Astrocyte (in vitro differentiated cells and primary cell): Measurements from ENCODE around the gene UNC5CL. TPM values are rescaled to one million over a fixed set of nuclear protein-coding genes. Genes with fewer than 3 reads are reported as not detected.

Source experiments
- DNase-seq: peaks from one replicate; pipeline ENCODE4 v3.0.0-alpha.2; 2010; ENCODE audit warnings: low read depth
- FAIRE-seq: peaks from 2 replicates; lab custom pipeline; 2011; peaks lifted over from hg19 to GRCh38; lab: Jason Lieb, UNC
- H2AFZ ChIP-seq: 2 replicates; pipeline ENCODE4 v1.6.0; 2012; ENCODE audit warnings: low read depth, low read length, inconsistent platforms
- H3K27ac ChIP-seq: 2 replicates; pipeline ENCODE4 v1.5.1; 2011; ENCODE audit warnings: low read depth, low read length, inconsistent platforms
- H3K27me3 ChIP-seq: 2 replicates; pipeline ENCODE4 v1.6.0; 2011; ENCODE audit warnings: low read length, inconsistent platforms; ENCODE audit not compliant: insufficient read depth
- H3K36me3 ChIP-seq: 2 replicates; pipeline ENCODE4 v1.5.1; 2011; ENCODE audit warnings: low read length, inconsistent platforms; ENCODE audit not compliant: insufficient read depth
- H3K4me1 ChIP-seq: 2 replicates; pipeline ENCODE4 v1.5.1; 2011; ENCODE audit warnings: low read length, inconsistent platforms; ENCODE audit not compliant: insufficient read depth
- H3K4me2 ChIP-seq: 2 replicates; pipeline ENCODE4 v1.6.0; 2012; ENCODE audit warnings: low read length, inconsistent platforms
- H3K4me3 ChIP-seq: 2 replicates; pipeline ENCODE4 v1.5.1; 2011; ENCODE audit warnings: low read depth, mild to moderate bottlenecking, low read length, inconsistent platforms; ENCODE audit not compliant: insufficient read depth
- H3K79me2 ChIP-seq: 2 replicates; pipeline ENCODE4 v1.6.0; 2012; ENCODE audit warnings: mild to moderate bottlenecking, low read length, inconsistent platforms; ENCODE audit not compliant: insufficient read depth
- H3K9ac ChIP-seq: 2 replicates; pipeline ENCODE4 v1.6.0; 2012; ENCODE audit warnings: mild to moderate bottlenecking, low read length, inconsistent platforms
- H3K9me3 ChIP-seq: 2 replicates; pipeline ENCODE4 v1.5.1; 2012; ENCODE audit warnings: low read depth, mild to moderate bottlenecking, low read length, inconsistent platforms; ENCODE audit not compliant: insufficient read depth
- H4K20me1 ChIP-seq: 2 replicates; pipeline ENCODE4 v1.6.0; 2012; ENCODE audit warnings: low read length, inconsistent platforms; ENCODE audit not compliant: insufficient read depth
- H3K27ac Mint-ChIP-seq: one replicate; pipeline ENCODE4 v1.8.0; 2021; ENCODE audit warnings: mild to moderate bottlenecking, mixed read lengths; ENCODE audit not compliant: unreplicated experiment
- H3K27me3 Mint-ChIP-seq: one replicate; pipeline ENCODE4 v1.8.0; 2021; ENCODE audit warnings: low read depth, mixed read lengths; ENCODE audit not compliant: unreplicated experiment
- H3K36me3 Mint-ChIP-seq: one replicate; pipeline ENCODE4 v1.8.0; 2021; ENCODE audit warnings: low read depth, mixed read lengths; ENCODE audit not compliant: unreplicated experiment
- H3K4me1 Mint-ChIP-seq: one replicate; pipeline ENCODE4 v1.8.0; 2021; ENCODE audit warnings: low read depth, mixed read lengths; ENCODE audit not compliant: unreplicated experiment
- H3K4me3 Mint-ChIP-seq: one replicate; pipeline ENCODE4 v1.8.0; 2021; ENCODE audit warnings: mild to moderate bottlenecking, moderate library complexity, mixed read lengths; ENCODE audit not compliant: unreplicated experiment
- H3K9me3 Mint-ChIP-seq: one replicate; pipeline ENCODE4 v1.8.0; 2021; ENCODE audit warnings: mild to moderate bottlenecking, mixed read lengths; ENCODE audit not compliant: unreplicated experiment
- EZH2 ChIP-seq: IDR thresholded peaks from 2 replicates; pipeline ENCODE4 v1.6.1; 2012; ENCODE audit warnings: mild to moderate bottlenecking, low read length, inconsistent platforms; ENCODE audit not compliant: insufficient read depth
- total RNA-seq: library from RNA; stranded (reverse); gene quantifications from 2 replicates; pipeline ENCODE4 v1.2.1, GENCODE V29; 2021
- TF ChIP-seq, protein P1 (sequence below): IDR thresholded peaks from 2 replicates; pipeline ENCODE4 v1.5.1; 2011; ENCODE audit warnings: low read depth, mild to moderate bottlenecking, inconsistent platforms, low read length, moderate library complexity; ENCODE audit not compliant: insufficient read depth

Gene UNC5CL
- total RNA-seq, 1 donor from 2014 or later = 0.27 TPM

DNA sequence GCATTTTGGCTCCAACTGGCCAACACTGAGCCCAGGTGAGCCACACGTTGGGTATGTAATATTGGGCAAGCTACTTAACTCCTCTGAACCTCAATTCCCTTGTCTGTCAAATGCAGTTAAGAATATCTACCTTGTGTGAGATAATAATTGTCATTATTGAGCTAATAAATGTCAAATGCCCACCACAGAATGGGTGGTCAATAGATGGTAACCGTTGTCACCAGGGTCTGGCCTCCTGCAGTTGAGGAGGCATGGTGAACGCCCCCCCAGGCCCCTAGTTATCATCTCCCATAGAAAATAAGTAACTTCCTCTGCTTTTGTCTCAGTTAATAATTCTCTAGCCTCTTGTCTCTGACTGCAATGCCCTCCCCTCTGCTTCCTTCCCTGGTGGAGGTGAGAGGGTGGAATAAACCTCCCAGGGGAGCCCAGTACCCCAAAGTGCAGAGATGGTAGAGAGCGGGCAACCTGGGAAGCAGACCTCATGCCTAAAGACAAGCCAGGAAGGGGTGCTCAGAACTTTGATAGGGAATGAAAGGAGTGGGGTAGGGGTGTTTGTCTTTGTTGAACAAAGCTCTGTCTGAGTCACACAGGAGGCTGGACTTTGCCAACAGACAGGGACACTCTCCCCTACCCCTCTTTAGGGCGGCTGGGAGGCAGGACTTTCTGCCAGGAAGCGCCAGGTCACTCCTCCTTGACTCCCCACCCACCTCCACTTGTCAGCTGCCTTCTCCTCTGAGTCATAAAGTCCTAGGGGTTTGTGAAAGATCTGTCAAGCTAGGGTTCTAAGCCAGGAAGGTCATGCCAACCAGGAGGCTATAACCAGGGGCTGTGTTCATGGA is 1.3 kb upstream of the UNC5CL start:
- H3K9ac ChIP-seq = no peak overlapping the region
- peak overlapping the region; percentile 15 for H2AFZ ChIP-seq
- no peak overlapping the region for H3K4me3 ChIP-seq
- Mint-ChIP-seq H3K27me3 (no peaks in the 10 kb centered on the region), H3K27ac (peak overlapping the region; percentile 86), H3K4me1 (peaks cover 19% of the 10 kb centered on the region), H3K36me3 (no peaks in the 10 kb centered on the region), H3K4me3 (no peak overlapping the region), H3K9me3 (peaks cover 3% of the 10 kb centered on the region)
- H3K27me3 ChIP-seq = peaks cover 3% of the 10 kb centered on the region
- no peaks in the 10 kb centered on the region for H4K20me1 ChIP-seq
- H3K4me2 ChIP-seq = no peak overlapping the region
- H3K79me2 ChIP-seq = no peaks in the 10 kb centered on the region
- no peaks in the 10 kb centered on the region for H3K36me3 ChIP-seq
- no peak overlapping the region for H3K27ac ChIP-seq
- FAIRE-seq (no peak), DNase-seq (peak; percentile 7)
- H3K4me1 ChIP-seq = peaks cover 9% of the 10 kb centered on the region
- H3K9me3 ChIP-seq = no peaks in the 10 kb centered on the region
- no peak for TF ChIP-seq EZH2
- TF ChIP-seq, protein P1, sequence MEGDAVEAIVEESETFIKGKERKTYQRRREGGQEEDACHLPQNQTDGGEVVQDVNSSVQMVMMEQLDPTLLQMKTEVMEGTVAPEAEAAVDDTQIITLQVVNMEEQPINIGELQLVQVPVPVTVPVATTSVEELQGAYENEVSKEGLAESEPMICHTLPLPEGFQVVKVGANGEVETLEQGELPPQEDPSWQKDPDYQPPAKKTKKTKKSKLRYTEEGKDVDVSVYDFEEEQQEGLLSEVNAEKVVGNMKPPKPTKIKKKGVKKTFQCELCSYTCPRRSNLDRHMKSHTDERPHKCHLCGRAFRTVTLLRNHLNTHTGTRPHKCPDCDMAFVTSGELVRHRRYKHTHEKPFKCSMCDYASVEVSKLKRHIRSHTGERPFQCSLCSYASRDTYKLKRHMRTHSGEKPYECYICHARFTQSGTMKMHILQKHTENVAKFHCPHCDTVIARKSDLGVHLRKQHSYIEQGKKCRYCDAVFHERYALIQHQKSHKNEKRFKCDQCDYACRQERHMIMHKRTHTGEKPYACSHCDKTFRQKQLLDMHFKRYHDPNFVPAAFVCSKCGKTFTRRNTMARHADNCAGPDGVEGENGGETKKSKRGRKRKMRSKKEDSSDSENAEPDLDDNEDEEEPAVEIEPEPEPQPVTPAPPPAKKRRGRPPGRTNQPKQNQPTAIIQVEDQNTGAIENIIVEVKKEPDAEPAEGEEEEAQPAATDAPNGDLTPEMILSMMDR = no peak

DNA sequence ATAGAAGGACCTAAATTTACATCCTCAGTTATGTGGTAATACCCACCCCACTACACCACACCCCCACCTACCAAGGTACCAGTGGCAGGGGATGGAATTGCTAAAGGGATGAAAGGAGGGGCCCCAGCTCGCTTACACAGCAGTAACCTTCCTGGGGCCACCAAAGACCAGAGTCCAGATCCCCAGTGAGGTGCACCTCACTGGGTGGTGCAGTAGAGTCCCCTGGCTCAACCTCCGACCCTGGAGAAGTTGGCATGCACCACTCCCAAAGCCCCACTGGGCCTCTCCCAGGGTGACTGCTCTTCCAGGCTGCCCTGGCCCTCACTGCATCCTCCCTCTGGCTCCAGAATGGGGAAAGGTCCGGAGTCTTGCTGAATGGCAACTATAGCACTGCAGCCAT is 816 bp downstream of the UNC5CL start:
- Mint-ChIP-seq H3K4me1 (peaks cover 19% of the 10 kb centered on the region), H3K27me3 (peaks cover 10% of the 10 kb centered on the region), H3K36me3 (no peaks in the 10 kb centered on the region), H3K27ac (no peak overlapping the region), H3K4me3 (no peak overlapping the region), H3K9me3 (peaks cover 3% of the 10 kb centered on the region)
- H3K79me2 ChIP-seq = no peaks in the 10 kb centered on the region
- no peak overlapping the region for H3K4me2 ChIP-seq
- DNase-seq = no peak
- H3K4me1 ChIP-seq = peaks cover 9% of the 10 kb centered on the region
- H3K9me3 ChIP-seq = no peaks in the 10 kb centered on the region
- no peaks in the 10 kb centered on the region for H4K20me1 ChIP-seq
- FAIRE-seq = no peak
- H3K9ac ChIP-seq = no peak overlapping the region
- TF ChIP-seq, protein P1 = no peak
- no peak for TF ChIP-seq EZH2
- no peaks in the 10 kb centered on the region for H3K36me3 ChIP-seq
- H3K4me3 ChIP-seq = no peak overlapping the region
- peaks cover 5% of the 10 kb centered on the region for H3K27me3 ChIP-seq
- H2AFZ ChIP-seq = no peak overlapping the region
- no peak overlapping the region for H3K27ac ChIP-seq
